ENCODE measurements around the gene BRINP3. TPM values are rescaled to one million over a fixed set of nuclear protein-coding genes. Genes with fewer than 3 reads are reported as not detected.

Gene BRINP3
- total RNA-seq, 1 experiment from 2014 or later, result not detected

DNA sequence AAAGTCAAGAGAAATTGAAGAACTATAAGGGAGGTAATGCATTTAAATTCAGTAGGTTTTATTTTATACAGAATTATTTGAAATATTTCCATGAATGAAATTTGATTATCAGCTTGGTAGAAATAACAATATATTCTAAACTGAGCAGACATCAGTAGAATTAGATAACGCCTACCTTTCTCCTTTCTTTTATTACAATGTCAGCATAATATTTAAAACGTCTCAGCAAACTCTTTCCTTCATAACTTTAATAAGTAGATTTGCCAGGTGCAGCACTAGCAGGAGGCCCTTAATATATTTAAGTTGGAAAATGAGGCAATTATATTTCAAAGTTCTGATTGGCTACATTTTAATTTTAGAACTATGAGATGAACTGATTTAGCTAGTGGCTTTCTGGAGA is 298.8 kb downstream of the BRINP3 start:
- H3K79me1 ChIP-seq (ENCODE audit: insufficient read depth, low read depth, low read length, poor library complexity, severe bottlenecking), result no peaks in the 10 kb centered on the region
- H3K18ac ChIP-seq (ENCODE audit: insufficient read length, low read depth, low read length), result no peak overlapping the region
- H3K9ac ChIP-seq (ENCODE audit: extremely low read depth, insufficient read length, low read length), result no peak overlapping the region
- H3K27me3 ChIP-seq (ENCODE audit: insufficient read depth, low read length), result no peaks in the 10 kb centered on the region
- no peak overlapping the region for H2BK12ac ChIP-seq (ENCODE audit: insufficient read length, low read depth, low read length)
- H3K23ac ChIP-seq (ENCODE audit: insufficient read length, low read depth, low read length), result no peak overlapping the region
- DNase-seq, result no peak
- no peaks in the 10 kb centered on the region for H3K23me2 ChIP-seq (ENCODE audit: insufficient read length, low read depth, low read length, poor library complexity, severe bottlenecking)
- H3K4me1 ChIP-seq (ENCODE audit: insufficient read depth, low read length), result no peaks in the 10 kb centered on the region
- H2AFZ ChIP-seq (ENCODE audit: low read length), result no peak overlapping the region
- WGBS (ENCODE audit: extremely low coverage, insufficient read length, low lambda C conversion rate), result no CpG with 5 or more reads among the region's 2 CpGs
- Mint-ChIP-seq H3K27ac (no peak overlapping the region), H3K4me3 (no peak overlapping the region), H3K36me3 (ENCODE audit: insufficient read depth in 1 of 3, low read depth in 3 of 3) (no peaks in the 10 kb centered on the region), H3K27me3 (ENCODE audit: low read depth) (no peaks in the 10 kb centered on the region), H3K9me3 (no peaks in the 10 kb centered on the region), H3K4me1 (no peaks in the 10 kb centered on the region)
- no peaks in the 10 kb centered on the region for H4K20me1 ChIP-seq (ENCODE audit: control insufficient read depth, insufficient read depth, insufficient read length)
- H3T11ph ChIP-seq (ENCODE audit: low read length), result no peak overlapping the region
- no peak overlapping the region for H3K14ac ChIP-seq (ENCODE audit: insufficient read depth, low read length)
- no peak overlapping the region for H4K8ac ChIP-seq (replicated peaks; ENCODE audit: insufficient read length, low read depth, low read length)
- H3K56ac ChIP-seq (ENCODE audit: insufficient read length, low read depth, low read length), result no peak overlapping the region
- no peak overlapping the region for H2AK5ac ChIP-seq (ENCODE audit: insufficient read length, low read length)
- no peak overlapping the region for H2BK20ac ChIP-seq (ENCODE audit: low read depth, low read length, poor library complexity, severe bottlenecking)
- H2BK120ac ChIP-seq (ENCODE audit: low read depth, low read length, poor library complexity, severe bottlenecking), result no peak overlapping the region
- H3K79me2 ChIP-seq (ENCODE audit: insufficient read depth, low read length), result no peaks in the 10 kb centered on the region
- H4K5ac ChIP-seq (ENCODE audit: insufficient read length, low read depth, low read length), result no peak overlapping the region
- H4K91ac ChIP-seq (ENCODE audit: insufficient read length, low read depth, low read length), result no peak overlapping the region
- H2BK15ac ChIP-seq (ENCODE audit: low read depth, low read length), result no peak overlapping the region
- no peak overlapping the region for H3K27ac ChIP-seq (ENCODE audit: insufficient read length, low read depth, low read length)
- H2BK5ac ChIP-seq (ENCODE audit: insufficient read length, low read length), result no peak overlapping the region
- TF ChIP-seq, protein P1, sequence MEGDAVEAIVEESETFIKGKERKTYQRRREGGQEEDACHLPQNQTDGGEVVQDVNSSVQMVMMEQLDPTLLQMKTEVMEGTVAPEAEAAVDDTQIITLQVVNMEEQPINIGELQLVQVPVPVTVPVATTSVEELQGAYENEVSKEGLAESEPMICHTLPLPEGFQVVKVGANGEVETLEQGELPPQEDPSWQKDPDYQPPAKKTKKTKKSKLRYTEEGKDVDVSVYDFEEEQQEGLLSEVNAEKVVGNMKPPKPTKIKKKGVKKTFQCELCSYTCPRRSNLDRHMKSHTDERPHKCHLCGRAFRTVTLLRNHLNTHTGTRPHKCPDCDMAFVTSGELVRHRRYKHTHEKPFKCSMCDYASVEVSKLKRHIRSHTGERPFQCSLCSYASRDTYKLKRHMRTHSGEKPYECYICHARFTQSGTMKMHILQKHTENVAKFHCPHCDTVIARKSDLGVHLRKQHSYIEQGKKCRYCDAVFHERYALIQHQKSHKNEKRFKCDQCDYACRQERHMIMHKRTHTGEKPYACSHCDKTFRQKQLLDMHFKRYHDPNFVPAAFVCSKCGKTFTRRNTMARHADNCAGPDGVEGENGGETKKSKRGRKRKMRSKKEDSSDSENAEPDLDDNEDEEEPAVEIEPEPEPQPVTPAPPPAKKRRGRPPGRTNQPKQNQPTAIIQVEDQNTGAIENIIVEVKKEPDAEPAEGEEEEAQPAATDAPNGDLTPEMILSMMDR (conservative IDR thresholded peaks at IDR 0.05), result no peak
- no peak overlapping the region for H3K4me2 ChIP-seq (ENCODE audit: insufficient read depth, insufficient read length, low read length)
- no peaks in the 10 kb centered on the region for H3K9me3 ChIP-seq (ENCODE audit: control insufficient read depth, low read depth, low read length)
- no peak overlapping the region for H3K4ac ChIP-seq (ENCODE audit: low read depth, low read length)
